Endothelial cell of umbilical vein (primary cell): Measurements from ENCODE around the gene COL20A1. TPM values are rescaled to one million over a fixed set of nuclear protein-coding genes. Genes with fewer than 3 reads are reported as not detected.

Experiments
- BruUV-seq: library from RNA; stranded (reverse); fragments of 400-500 nt; replicated peaks from 2 replicates; lab custom pipeline; 2021; lab: Mats Ljungman, UMichigan
- CTCF ChIA-PET: fragments of 300-600, 350-600 bp; sonication (Branson Sonifier 250); formaldehyde crosslinking; loops from one replicate; lab custom pipeline; 2021; ENCODE audit warnings: antibody characterized with exemption, inconsistent platforms; lab: Charles Lee
- POLR2A ChIA-PET: fragments of 300-600, 350-600 bp; sonication (Branson Sonifier 250); formaldehyde crosslinking; loops from one replicate; lab custom pipeline; 2021; ENCODE audit warnings: antibody characterized with exemption, inconsistent platforms; lab: Charles Lee
- DNase-seq: peaks from one replicate; pipeline ENCODE4 v3.0.0-alpha.2; 2011; ENCODE audit warnings: low read depth, low spot score
- FAIRE-seq: peaks from 2 replicates; lab custom pipeline; 2011; peaks lifted over from hg19 to GRCh38; lab: Jason Lieb, UNC
- H2AFZ ChIP-seq: 2 replicates; pipeline ENCODE4 v1.6.0; 2012; ENCODE audit warnings: low read depth, low read length, control low read depth, inconsistent platforms
- H3K27ac ChIP-seq: 2 replicates; pipeline ENCODE4 v1.5.1; 2011; ENCODE audit warnings: low read depth, mild to moderate bottlenecking, control low read depth, low read length, moderate library complexity; ENCODE audit not compliant: insufficient read depth
- H3K27me3 ChIP-seq, 2 experiments: 2 replicates each; pipeline versions ENCODE4 v1.6.0 to v1.6.1; 2011; ENCODE audit warnings: low read length in 2 of 2, mixed read lengths in 1 of 2; ENCODE audit not compliant: control insufficient read depth in 2 of 2, insufficient read depth in 2 of 2
- H3K36me3 ChIP-seq, 2 experiments: 2 replicates in 1 of 2; 3 replicates in 1 of 2; pipeline ENCODE4 v1.5.1; 2011; ENCODE audit warnings: low read length in 2 of 2, mild to moderate bottlenecking in 1 of 2, moderate library complexity in 1 of 2; ENCODE audit not compliant: control insufficient read depth in 2 of 2, insufficient read depth in 2 of 2; ENCODE audit errors: extremely low read depth in 1 of 2
- H3K4me1 ChIP-seq: 3 replicates; pipeline ENCODE4 v1.5.1; 2011; ENCODE audit warnings: mild to moderate bottlenecking, low read length; ENCODE audit not compliant: control insufficient read depth, insufficient read depth; ENCODE audit errors: extremely low read depth
- H3K4me2 ChIP-seq: 2 replicates; pipeline ENCODE4 v1.6.1; 2011; ENCODE audit warnings: low read length, control low read depth, mixed read lengths; ENCODE audit not compliant: insufficient read depth
- H3K4me3 ChIP-seq, 3 experiments: fragments of 200-600 bp in 1 of 3; sonication (generic), shearing (Covaris generic) in 1 of 3; replicated peaks in 1 of 3; 2 replicates each; pipeline ENCODE4 v1.5.1; 2011 to 2016; ENCODE audit warnings: control low read depth in 3 of 3, low read length in 3 of 3, mild to moderate bottlenecking in 2 of 3, inconsistent platforms in 1 of 3, low read depth in 1 of 3, moderate library complexity in 1 of 3; ENCODE audit not compliant: insufficient read depth in 1 of 3
- H3K79me2 ChIP-seq: 2 replicates; pipeline ENCODE4 v1.6.0; 2012; ENCODE audit warnings: low read length, inconsistent platforms; ENCODE audit not compliant: control insufficient read depth, insufficient read depth
- H3K9ac ChIP-seq: replicated peaks from 2 replicates; pipeline ENCODE3; 2011; ENCODE audit warnings: low read length, control low read depth; ENCODE audit not compliant: insufficient read depth; ENCODE audit errors: extremely low read depth
- H3K9me1 ChIP-seq: replicated peaks from 3 replicates; pipeline ENCODE4 v1.6.0; 2011; ENCODE audit warnings: mild to moderate bottlenecking, low read length; ENCODE audit not compliant: control insufficient read depth, insufficient read depth; ENCODE audit errors: extremely low read depth
- H3K9me3 ChIP-seq: replicated peaks from 2 replicates; pipeline ENCODE4 v1.5.1; 2012; ENCODE audit warnings: low read length, inconsistent platforms; ENCODE audit not compliant: control insufficient read depth, insufficient read depth
- H4K20me1 ChIP-seq: replicated peaks from 2 replicates; pipeline ENCODE3; 2011; ENCODE audit warnings: mild to moderate bottlenecking, low read length; ENCODE audit not compliant: control insufficient read depth, insufficient read depth; ENCODE audit errors: extremely low read depth
- EZH2 ChIP-seq: IDR thresholded peaks from 2 replicates; pipeline ENCODE4 v1.6.1; 2012; ENCODE audit warnings: borderline replicate concordance, low read depth, mild to moderate bottlenecking, moderate library complexity, low read length, inconsistent platforms; ENCODE audit not compliant: severe bottlenecking
- FOS ChIP-seq: IDR thresholded peaks from 2 replicates; pipeline ENCODE4 v1.6.1; 2011; ENCODE audit warnings: mild to moderate bottlenecking, low read length, moderate library complexity, borderline replicate concordance; ENCODE audit not compliant: insufficient read depth
- GATA2 ChIP-seq: IDR thresholded peaks from 2 replicates; pipeline ENCODE4 v1.7.0; 2011; ENCODE audit warnings: low read depth, mild to moderate bottlenecking, moderate library complexity, mixed read lengths, low read length; ENCODE audit not compliant: insufficient read length, insufficient read depth
- JUN ChIP-seq: IDR thresholded peaks from 2 replicates; pipeline ENCODE4 v1.6.1; 2011; ENCODE audit warnings: borderline replicate concordance, low read depth; ENCODE audit not compliant: insufficient read length, insufficient read depth
- MYC ChIP-seq: IDR thresholded peaks from one replicate; pipeline ENCODE4 v1.6.1; 2011; ENCODE audit warnings: mild to moderate bottlenecking, low read depth, low read length
- POLR2A ChIP-seq: IDR thresholded peaks from 2 replicates; pipeline ENCODE4 v1.6.1; 2012; ENCODE audit warnings: low read depth, mild to moderate bottlenecking, control low read depth, low read length
- POLR2AphosphoS5 ChIP-seq: IDR thresholded peaks from 2 replicates; pipeline ENCODE4 v1.6.1; 2012; ENCODE audit warnings: low read depth, mild to moderate bottlenecking, control low read depth, low read length, moderate library complexity; ENCODE audit not compliant: insufficient read depth
- dilution Hi-C: fragments of 300-500 bp; cut with MboI; formaldehyde crosslinking; loops from one replicate; pipeline ENCODE4 v1.15.0; 2019; ENCODE audit warnings: low sequenced_read_pairs; ENCODE audit not compliant: extremely low pct_ligation_motif_present
- intact Hi-C: fragments of 100-400 bp; cut with micrococcal nuclease; formaldehyde crosslinking; loops from one replicate; pipeline ENCODE4 v1.10.0; 2022
- polyA plus RNA-seq, 4 experiments: library from polyadenylated mRNA; depleted of rRNA in 3 of 4; stranded (reverse) in 3 of 4; unstranded in 1 of 4; fragments of >200 nt; gene quantifications; 2 replicates each; pipeline versions ENCODE4 v1.2.1 to v1.2.3, GENCODE V29; 2011 to 2012; ENCODE audit warnings: missing spikeins in 1 of 4
- total RNA-seq: library from RNA; stranded (reverse); gene quantifications from 2 replicates; pipeline ENCODE4 v1.2.3, GENCODE V29; 2021
- TF ChIP-seq, protein P1 (sequence below): IDR thresholded peaks from 2 replicates; pipeline ENCODE4 v1.6.1; 2011; ENCODE audit not compliant: insufficient read depth, insufficient read length
- TF ChIP-seq, protein P2 (sequence below), 2 donors: IDR thresholded peaks; 1 replicate in 1 of 2; 2 replicates in 1 of 2; pipeline ENCODE4 v1.5.1; 2011; ENCODE audit warnings: low read length in 2 of 2, mild to moderate bottlenecking in 2 of 2, moderate library complexity in 2 of 2, control low read depth in 1 of 2, inconsistent platforms in 1 of 2, low read depth in 1 of 2; ENCODE audit not compliant: insufficient read depth in 1 of 2; ENCODE audit errors: extremely low read depth in 1 of 2

COL20A1 gene
- total and polyA plus RNA-seq, 2 donors (not counting 3 experiments of a cell fraction or from before 2014, with no cell fraction given) = not detected

DNA sequence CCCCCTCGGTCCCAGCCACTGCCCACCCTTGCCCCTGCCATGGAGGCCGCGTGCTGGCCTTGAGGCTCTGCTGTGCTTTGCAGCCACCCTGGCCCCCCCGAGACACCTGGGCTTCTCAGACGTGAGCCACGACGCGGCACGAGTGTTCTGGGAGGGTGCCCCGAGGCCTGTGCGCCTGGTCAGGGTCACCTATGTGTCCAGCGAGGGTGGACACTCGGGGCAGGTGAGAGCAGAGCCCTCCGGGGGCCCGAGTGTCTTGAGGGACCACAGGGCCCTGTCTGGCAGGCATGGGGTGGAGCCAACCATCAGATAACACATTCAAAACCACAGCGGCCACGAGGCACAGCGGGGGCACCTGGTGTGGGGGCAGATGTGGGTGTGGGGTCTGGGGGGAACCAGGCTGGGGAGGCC is 18.9 kb downstream of the COL20A1 start:
- H3K9ac ChIP-seq = no peak overlapping the region
- H3K4me2 ChIP-seq = no peak overlapping the region
- intact Hi-C loops (no loop called here), dilution Hi-C loops (no loop called here)
- H3K9me3 ChIP-seq = no peaks in the 10 kb centered on the region
- H3K4me1 ChIP-seq = no peaks in the 10 kb centered on the region
- no peak for FAIRE-seq
- H3K27me3 ChIP-seq = no peaks in the 10 kb centered on the region
- DNase-seq = no peak
- H3K9me1 ChIP-seq = no peaks in the 10 kb centered on the region
- no peak overlapping the region for H2AFZ ChIP-seq
- no peak for TF ChIP-seq GATA2
- TF ChIP-seq POLR2AphosphoS5 = no peak
- no peak for TF ChIP-seq JUN
- no peak for TF ChIP-seq FOS
- no peak for TF ChIP-seq EZH2
- TF ChIP-seq, protein P1, sequence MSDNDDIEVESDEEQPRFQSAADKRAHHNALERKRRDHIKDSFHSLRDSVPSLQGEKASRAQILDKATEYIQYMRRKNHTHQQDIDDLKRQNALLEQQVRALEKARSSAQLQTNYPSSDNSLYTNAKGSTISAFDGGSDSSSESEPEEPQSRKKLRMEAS = no peak
- TF ChIP-seq POLR2A = no peak
- TF ChIP-seq, protein P2, sequence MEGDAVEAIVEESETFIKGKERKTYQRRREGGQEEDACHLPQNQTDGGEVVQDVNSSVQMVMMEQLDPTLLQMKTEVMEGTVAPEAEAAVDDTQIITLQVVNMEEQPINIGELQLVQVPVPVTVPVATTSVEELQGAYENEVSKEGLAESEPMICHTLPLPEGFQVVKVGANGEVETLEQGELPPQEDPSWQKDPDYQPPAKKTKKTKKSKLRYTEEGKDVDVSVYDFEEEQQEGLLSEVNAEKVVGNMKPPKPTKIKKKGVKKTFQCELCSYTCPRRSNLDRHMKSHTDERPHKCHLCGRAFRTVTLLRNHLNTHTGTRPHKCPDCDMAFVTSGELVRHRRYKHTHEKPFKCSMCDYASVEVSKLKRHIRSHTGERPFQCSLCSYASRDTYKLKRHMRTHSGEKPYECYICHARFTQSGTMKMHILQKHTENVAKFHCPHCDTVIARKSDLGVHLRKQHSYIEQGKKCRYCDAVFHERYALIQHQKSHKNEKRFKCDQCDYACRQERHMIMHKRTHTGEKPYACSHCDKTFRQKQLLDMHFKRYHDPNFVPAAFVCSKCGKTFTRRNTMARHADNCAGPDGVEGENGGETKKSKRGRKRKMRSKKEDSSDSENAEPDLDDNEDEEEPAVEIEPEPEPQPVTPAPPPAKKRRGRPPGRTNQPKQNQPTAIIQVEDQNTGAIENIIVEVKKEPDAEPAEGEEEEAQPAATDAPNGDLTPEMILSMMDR (IDR thresholded peaks at IDR 0.05; ENCODE audit: extremely low read depth in 1 of 2, insufficient read depth in 1 of 2, low read depth in 1 of 2, low read length in 2 of 2) = no peak
- TF ChIP-seq MYC = no peak
- POLR2A ChIA-PET = no interaction called here
- CTCF ChIA-PET = interaction anchor here (5.1 kb wide), 1 partner anchor 70 kb away, joined by 267 read pairs; no protein-coding TSS in a partner anchor
- no TSS peak for BruUV-seq
- no peaks in the 10 kb centered on the region for H4K20me1 ChIP-seq
- no peaks in the 10 kb centered on the region for H3K36me3 ChIP-seq
- H3K27ac ChIP-seq = no peak overlapping the region
- H3K79me2 ChIP-seq = no peaks in the 10 kb centered on the region
- H3K4me3 ChIP-seq = no peak overlapping the region
